T-cell (primary cell): ENCODE results near the gene CAMSAP2. TPM values are rescaled to one million over a fixed set of nuclear protein-coding genes. Genes with fewer than 3 reads are reported as not detected.

ENCODE experiments used
- ATAC-seq, 4 experiments: fragments of 200-7000 bp in 3 of 4; fragments of 150-1000 bp in 1 of 4; cut with Tn5 transposase; replicated peaks in 1 of 4; 1 replicate in 3 of 4; 2 replicates in 1 of 4; pipeline ENCODE4 v1.10.0; 2021; ENCODE audit warnings: moderate library complexity in 3 of 4, mild to moderate bottlenecking in 2 of 4, moderate number of reproducible peaks in 1 of 4
- CTCF ChIA-PET, 2 donors: fragments of 300-600 bp; sonication (Branson Sonifier 250); formaldehyde crosslinking; loops; one replicate each; lab custom pipeline; 2022; ENCODE audit warnings: antibody characterized with exemption in 2 of 2; lab: Charles Lee
- POLR2A ChIA-PET, 2 donors: fragments of 300-600 bp; sonication (Branson Sonifier 250); formaldehyde crosslinking; loops; one replicate each; lab custom pipeline; 2022; ENCODE audit warnings: antibody characterized with exemption in 2 of 2; lab: Charles Lee
- DNase-seq, 35 experiments: peaks; one replicate each; pipeline versions ENCODE4 v3.0.0 to v3.0.0-alpha.2; 2013 to 2023
- H3K27ac ChIP-seq: one replicate; pipeline ENCODE4 v1.5.1; 2013; ENCODE audit warnings: low read length
- H3K27me3 ChIP-seq, 2 experiments: replicated peaks in 1 of 2; 1 replicate in 1 of 2; 2 replicates in 1 of 2; pipeline versions ENCODE4 v1.6.1 to v1.7.0; 2013; ENCODE audit warnings: low read length in 1 of 2, mixed read lengths in 1 of 2; ENCODE audit not compliant: control insufficient read depth in 2 of 2, insufficient read depth in 2 of 2; ENCODE audit errors: extremely low read depth in 1 of 2
- H3K36me3 ChIP-seq, 2 donors: 1 replicate in 1 of 2; 2 replicates in 1 of 2; pipeline versions ENCODE4 v1.6.1 to v1.7.0; 2013; ENCODE audit warnings: low read length in 1 of 2; ENCODE audit not compliant: control insufficient read depth in 2 of 2, insufficient read depth in 1 of 2; ENCODE audit errors: extremely low read depth in 1 of 2
- H3K4me1 ChIP-seq, 2 experiments: 1 replicate in 1 of 2; 2 replicates in 1 of 2; pipeline versions ENCODE4 v1.6.1 to v1.7.0; 2013; ENCODE audit warnings: low read length in 2 of 2, mixed read lengths in 1 of 2; ENCODE audit not compliant: insufficient read depth in 2 of 2, control insufficient read depth in 1 of 2; ENCODE audit errors: extremely low read depth in 1 of 2
- H3K4me3 ChIP-seq, 2 donors: 1 replicate in 1 of 2; 2 replicates in 1 of 2; pipeline versions ENCODE4 v1.5.1 to v1.7.0; 2013; ENCODE audit warnings: mild to moderate bottlenecking in 2 of 2, low read length in 1 of 2, moderate library complexity in 1 of 2; ENCODE audit not compliant: control insufficient read depth in 1 of 2; ENCODE audit errors: extremely low read depth in 1 of 2
- H3K9me3 ChIP-seq: 2 replicates; pipeline ENCODE4 v1.7.0; 2013
- H3K27ac Mint-ChIP-seq, 2 donors: one replicate each; pipeline ENCODE4 v1.8.0; 2020 to 2021; ENCODE audit warnings: mild to moderate bottlenecking in 2 of 2, mixed read lengths in 2 of 2
- H3K27me3 Mint-ChIP-seq, 2 donors: one replicate each; pipeline ENCODE4 v1.8.0; 2021 to 2022; ENCODE audit warnings: mixed read lengths in 2 of 2
- H3K36me3 Mint-ChIP-seq: one replicate; pipeline ENCODE4 v1.8.0; 2021; ENCODE audit warnings: mixed read lengths
- H3K4me1 Mint-ChIP-seq, 3 donors: one replicate each; pipeline ENCODE4 v1.8.0; 2020 to 2022; ENCODE audit warnings: mixed read lengths in 3 of 3, mild to moderate bottlenecking in 1 of 3
- H3K4me3 Mint-ChIP-seq, 3 donors: one replicate each; pipeline ENCODE4 v1.8.0; 2020 to 2022; ENCODE audit warnings: mild to moderate bottlenecking in 3 of 3, mixed read lengths in 3 of 3, moderate library complexity in 3 of 3
- H3K9me3 Mint-ChIP-seq, 3 donors: one replicate each; pipeline ENCODE4 v1.8.0; 2020 to 2022; ENCODE audit warnings: mixed read lengths in 3 of 3
- WGBS: methylation state at CpG from one replicate; pipeline ENCODE4 v1.1.5; 2013; ENCODE audit warnings: missing lambda C conversion rate; ENCODE audit not compliant: insufficient coverage; 5-methylcytosine and 5-hydroxymethylcytosine counted together
- total RNA-seq, 35 experiments: library from RNA in 6 of 35; stranded (reverse) in 6 of 35; fragments of 120-200 nt in 1 of 35; gene quantifications; one replicate each; pipeline versions ENCODE4 v1.2.1 to v1.2.4 and lab custom pipeline; 2013 to 2026

Gene CAMSAP2
- total RNA-seq, 5 donors from 2014 or later (not counting 1 experiment from before 2014, with no cell fraction given): 4.6 to 9.1 (median 5.2) TPM

DNA sequence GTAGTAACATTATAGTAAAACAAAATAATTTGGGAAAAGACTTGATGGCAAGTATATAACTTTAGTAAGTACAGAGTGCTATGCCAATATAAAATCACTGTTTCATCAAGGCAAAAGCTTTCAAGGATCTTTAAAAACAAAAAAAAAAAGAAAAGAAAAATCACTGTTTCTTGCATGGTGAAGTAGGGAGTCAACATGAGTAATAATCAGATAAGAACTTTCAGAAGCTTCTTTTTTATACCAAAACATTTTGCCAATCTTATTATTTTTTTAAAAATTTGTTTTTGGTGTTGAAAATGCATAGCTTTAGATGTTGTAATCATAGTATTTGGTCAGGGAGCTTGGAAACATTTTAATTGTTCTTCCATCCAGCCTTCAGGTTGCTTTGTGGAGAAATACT, 37.2 kb downstream of the CAMSAP2 start:
- no peak overlapping the region for H3K4me3 ChIP-seq
- H3K36me3 Mint-ChIP-seq: no peaks in the 10 kb centered on the region
- H3K36me3 ChIP-seq: no peaks in the 10 kb centered on the region
- H3K27ac ChIP-seq: no peak overlapping the region
- no peak overlapping the region for H3K4me3 Mint-ChIP-seq
- H3K27me3 ChIP-seq: no peaks in the 10 kb centered on the region
- ChIA-PET POLR2A (no interaction called here), CTCF (interaction anchor here in 1 of 2 donors (0.6 kb wide), 1 partner anchor 17 kb away, joined by 5 read pairs; no protein-coding TSS in a partner anchor)
- no peaks in the 10 kb centered on the region for H3K27me3 Mint-ChIP-seq
- no peaks in the 10 kb centered on the region for H3K4me1 ChIP-seq
- no peak overlapping the region for H3K27ac Mint-ChIP-seq
- DNase-seq (no peak), ATAC-seq (no peak)
- H3K9me3 Mint-ChIP-seq: no peaks in the 10 kb centered on the region
- no peaks in the 10 kb centered on the region for H3K9me3 ChIP-seq
- H3K4me1 Mint-ChIP-seq: peaks cover 0 to 1% (median 0%) of the 10 kb centered on the region in 3 donors

DNA sequence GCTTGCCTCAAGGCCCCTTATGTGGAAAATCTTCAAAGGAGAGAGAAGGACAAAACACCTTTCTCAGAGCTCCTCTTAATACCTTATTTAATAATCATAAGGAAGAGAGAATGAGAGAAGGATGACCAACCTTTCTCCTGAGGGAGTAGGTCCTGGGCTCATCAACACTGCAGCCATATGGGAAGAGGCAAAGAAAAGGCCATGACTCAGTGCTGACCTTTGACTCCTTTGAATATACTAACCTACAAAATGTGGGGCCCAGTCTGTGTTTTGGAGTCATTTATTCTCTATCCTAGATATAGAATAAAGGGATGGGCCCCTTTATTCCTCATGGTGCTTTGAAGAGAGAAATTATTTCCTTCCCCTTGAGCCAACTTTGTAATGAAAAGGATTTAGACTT, 38.3 kb downstream of the CAMSAP2 start:
- no peak overlapping the region for H3K4me3 Mint-ChIP-seq
- Histone ChIP-seq H3K4me1 (no peaks in the 10 kb centered on the region), H3K36me3 (no peaks in the 10 kb centered on the region), H3K27ac (no peak overlapping the region), H3K9me3 (no peaks in the 10 kb centered on the region), H3K4me3 (no peak overlapping the region), H3K27me3 (no peaks in the 10 kb centered on the region)
- POLR2A ChIA-PET: no interaction called here
- H3K27ac Mint-ChIP-seq: no peak overlapping the region
- CTCF ChIA-PET: interaction anchor here in 1 of 2 donors (0.6 kb wide), 1 partner anchor 149 kb away, joined by 3 read pairs; no protein-coding TSS in a partner anchor
- DNase-seq (no peak), ATAC-seq (no peak)
- H3K4me1 Mint-ChIP-seq: peaks cover 0 to 1% (median 0%) of the 10 kb centered on the region in 3 donors
- H3K27me3 Mint-ChIP-seq: no peaks in the 10 kb centered on the region
- H3K9me3 Mint-ChIP-seq: no peaks in the 10 kb centered on the region
- peaks cover 4% of the 10 kb centered on the region for H3K36me3 Mint-ChIP-seq

DNA sequence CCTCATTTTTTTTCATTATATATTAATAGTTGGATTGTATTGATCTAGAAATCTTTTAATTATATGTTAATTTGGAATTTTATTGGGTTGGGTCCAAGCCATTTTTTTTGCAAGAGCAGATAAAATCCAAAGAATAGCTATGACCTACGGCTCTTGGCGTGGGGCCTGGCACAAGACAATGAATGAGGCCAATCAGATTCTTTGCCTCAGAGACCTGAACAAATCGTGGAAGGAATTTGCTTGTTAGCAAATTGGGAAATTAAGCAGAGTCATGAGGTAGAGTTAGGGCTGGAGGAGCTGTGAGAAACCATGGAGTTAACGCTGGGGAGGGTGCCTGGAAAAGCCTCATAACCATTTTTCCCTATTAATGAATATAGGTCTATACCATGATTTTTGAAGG, 40.1 kb downstream of the CAMSAP2 start:
- H3K4me3 Mint-ChIP-seq: no peak overlapping the region
- H3K27me3 ChIP-seq: no peaks in the 10 kb centered on the region
- POLR2A ChIA-PET: no interaction called here
- CTCF ChIA-PET: no interaction called here
- H3K9me3 Mint-ChIP-seq: peaks cover 0 to 3% (median 3%) of the 10 kb centered on the region in 3 donors
- no peaks in the 10 kb centered on the region for H3K36me3 ChIP-seq
- no peak overlapping the region for H3K27ac Mint-ChIP-seq
- H3K27me3 Mint-ChIP-seq: no peaks in the 10 kb centered on the region
- ATAC-seq: no peak
- no peaks in the 10 kb centered on the region for H3K4me1 ChIP-seq
- peaks cover 16% of the 10 kb centered on the region for H3K36me3 Mint-ChIP-seq
- no peak overlapping the region for H3K4me3 ChIP-seq
- H3K27ac ChIP-seq: no peak overlapping the region
- H3K4me1 Mint-ChIP-seq: peaks cover 0 to 1% (median 0%) of the 10 kb centered on the region in 3 donors
- peaks cover 2% of the 10 kb centered on the region for H3K9me3 ChIP-seq
- no peak for DNase-seq
- WGBS: 77% methylated on average over 3 of the region's 4 CpGs

DNA sequence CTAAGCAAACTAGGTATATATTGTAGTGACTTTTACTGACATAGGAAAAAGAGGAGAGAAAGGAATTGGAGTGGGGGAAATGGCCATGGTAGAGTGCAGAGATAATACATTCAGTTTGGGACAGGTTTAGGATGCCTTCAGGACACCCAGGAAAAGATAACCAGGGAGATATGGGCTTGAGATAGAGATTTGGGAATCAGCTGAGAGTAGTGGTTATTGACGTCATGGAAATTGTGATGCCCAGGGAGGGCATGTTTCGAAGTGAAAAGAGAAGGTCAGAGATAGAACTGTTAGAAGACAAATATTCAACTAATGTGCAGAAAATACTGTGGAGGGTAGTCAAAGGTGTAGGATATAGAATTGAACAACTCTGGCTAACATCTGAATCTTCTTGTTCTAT, 40.6 kb downstream of the CAMSAP2 start:
- Histone ChIP-seq H3K4me1 (no peaks in the 10 kb centered on the region), H3K4me3 (no peak overlapping the region), H3K27ac (no peak overlapping the region), H3K27me3 (no peaks in the 10 kb centered on the region), H3K36me3 (no peaks in the 10 kb centered on the region), H3K9me3 (peaks cover 2% of the 10 kb centered on the region)
- ChIA-PET POLR2A (no interaction called here), CTCF (no interaction called here)
- WGBS: 80% methylated on average over 2 of the region's 2 CpGs
- peaks cover 0 to 3% (median 3%) of the 10 kb centered on the region in 3 donors for H3K9me3 Mint-ChIP-seq
- no peak overlapping the region for H3K27ac Mint-ChIP-seq
- peaks cover 16% of the 10 kb centered on the region for H3K36me3 Mint-ChIP-seq
- DNase-seq: no peak
- no peaks in the 10 kb centered on the region for H3K27me3 Mint-ChIP-seq
- H3K4me1 Mint-ChIP-seq: peaks cover 0 to 1% (median 0%) of the 10 kb centered on the region in 3 donors
- ATAC-seq: no peak
- H3K4me3 Mint-ChIP-seq: no peak overlapping the region

DNA sequence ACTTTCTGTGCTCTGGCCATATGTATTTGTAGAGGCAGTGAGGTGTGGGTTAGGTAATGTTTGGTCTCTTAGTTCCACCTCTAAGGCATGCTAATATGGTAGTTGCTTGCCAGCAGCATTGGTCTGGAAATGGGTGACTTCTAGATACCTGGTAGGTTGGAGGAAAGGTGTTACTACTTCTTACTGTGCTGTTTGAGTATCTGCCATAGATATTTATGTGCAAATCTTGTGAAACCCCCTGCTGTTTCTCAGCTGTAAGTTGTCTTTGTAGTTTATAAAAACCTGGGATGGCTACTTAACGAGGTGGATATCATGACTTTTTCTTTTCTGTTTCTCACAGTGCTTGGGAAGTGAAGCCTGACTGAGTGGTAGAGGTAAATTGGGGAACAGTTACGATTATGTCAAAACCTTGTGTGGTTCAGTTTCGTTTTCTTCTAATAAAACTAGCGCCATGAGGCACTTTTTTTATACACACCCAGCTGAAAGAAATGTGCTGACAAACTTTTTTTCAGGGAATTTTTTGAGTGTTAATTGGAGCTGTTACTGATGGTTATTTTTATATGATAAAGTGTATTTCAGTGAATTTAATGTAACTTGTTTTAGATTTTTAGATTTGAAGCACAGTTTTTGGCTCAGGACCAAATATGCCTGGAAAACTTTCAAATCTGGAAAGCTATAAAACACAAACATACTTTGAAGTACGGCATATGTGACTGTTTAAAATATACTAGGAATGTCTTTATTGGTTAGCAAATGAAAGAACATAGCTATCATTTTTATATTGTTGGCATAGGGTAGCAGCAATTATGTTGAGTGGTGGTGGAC, 42.1 kb downstream of the CAMSAP2 start:
- peaks cover 2% of the 10 kb centered on the region for H3K9me3 ChIP-seq
- H3K9me3 Mint-ChIP-seq: peaks cover 0 to 3% (median 3%) of the 10 kb centered on the region in 3 donors
- H3K4me1 ChIP-seq: no peaks in the 10 kb centered on the region
- H3K4me3 Mint-ChIP-seq: no peak overlapping the region
- H3K27me3 Mint-ChIP-seq: no peaks in the 10 kb centered on the region
- ATAC-seq (no peak), DNase-seq (no peak)
- peaks cover 24% of the 10 kb centered on the region for H3K36me3 Mint-ChIP-seq
- 75% methylated on average over 1 of the region's 5 CpGs for WGBS
- no peaks in the 10 kb centered on the region for H3K27me3 ChIP-seq
- ChIA-PET CTCF (interaction anchor here (0.6 to 0.8 kb wide), 5 partner anchors 8 to 356 kb away, joined by 3 to 4 read pairs (median 3); no protein-coding TSS in a partner anchor), POLR2A (no interaction called here)
- no peak overlapping the region for H3K27ac ChIP-seq
- no peaks in the 10 kb centered on the region for H3K36me3 ChIP-seq
- H3K4me3 ChIP-seq: no peak overlapping the region
- peaks cover 0 to 1% (median 0%) of the 10 kb centered on the region in 3 donors for H3K4me1 Mint-ChIP-seq
- peak overlapping the region in 1 of 2 donors; percentile 1 for H3K27ac Mint-ChIP-seq

DNA sequence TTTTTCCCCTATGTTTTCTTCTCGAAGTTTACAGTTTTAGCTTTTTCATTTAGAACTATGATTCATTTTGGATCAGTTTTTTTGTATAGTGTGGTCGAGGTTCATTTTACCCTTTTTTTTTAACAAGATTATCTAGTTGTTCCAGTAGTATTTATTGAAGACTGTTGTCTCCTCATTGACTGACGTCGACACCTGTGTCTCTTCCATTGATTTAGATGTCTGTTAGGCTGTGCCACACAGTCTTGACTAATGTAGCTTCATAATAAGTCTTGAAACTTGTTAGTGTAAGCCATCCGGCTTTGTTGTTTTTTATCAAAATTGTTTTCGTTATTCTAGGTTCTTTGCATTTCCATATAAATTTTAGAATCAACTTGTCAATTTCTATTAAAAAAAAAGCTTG, 45.2 kb downstream of the CAMSAP2 start:
- H3K27me3 ChIP-seq: no peaks in the 10 kb centered on the region
- no peak for ATAC-seq
- H3K36me3 Mint-ChIP-seq: peaks cover 28% of the 10 kb centered on the region
- 100% methylated on average over 2 of the region's 6 CpGs for WGBS
- ChIA-PET CTCF (no interaction called here), POLR2A (no interaction called here)
- no peaks in the 10 kb centered on the region for H3K4me1 ChIP-seq
- no peak overlapping the region for H3K27ac Mint-ChIP-seq
- no peak for DNase-seq
- H3K27ac ChIP-seq: no peak overlapping the region
- peaks cover 0 to 1% (median 0%) of the 10 kb centered on the region in 3 donors for H3K4me1 Mint-ChIP-seq
- peaks cover 2% of the 10 kb centered on the region for H3K9me3 ChIP-seq
- no peak overlapping the region for H3K4me3 Mint-ChIP-seq
- H3K9me3 Mint-ChIP-seq: peaks cover 0 to 3% (median 3%) of the 10 kb centered on the region in 3 donors
- no peaks in the 10 kb centered on the region for H3K36me3 ChIP-seq
- no peak overlapping the region for H3K4me3 ChIP-seq
- H3K27me3 Mint-ChIP-seq: no peaks in the 10 kb centered on the region
